Subcutaneous abdominal adipose tissue (tissue), 5 donors: ENCODE results near the gene LMF2.

Experiments
- H3K27ac ChIP-seq: one replicate; pipeline ENCODE4 v1.7.0; 2013; ENCODE audit warnings: low read depth, mild to moderate bottlenecking, inconsistent platforms, low read length, moderate library complexity
- H3K27me3 ChIP-seq, 5 donors: one replicate each; pipeline ENCODE4 v1.7.0; 2013; ENCODE audit warnings: low read length in 5 of 5, inconsistent platforms in 1 of 5; ENCODE audit not compliant: control insufficient read depth in 5 of 5, insufficient read depth in 4 of 5
- H3K36me3 ChIP-seq, 5 donors: one replicate each; pipeline ENCODE4 v1.7.0; 2013; ENCODE audit warnings: low read length in 5 of 5; ENCODE audit not compliant: control insufficient read depth in 5 of 5, insufficient read depth in 5 of 5
- H3K4me1 ChIP-seq, 5 donors: one replicate each; pipeline ENCODE4 v1.7.0; 2013; ENCODE audit warnings: low read length in 5 of 5, mild to moderate bottlenecking in 3 of 5, moderate library complexity in 1 of 5; ENCODE audit not compliant: control insufficient read depth in 5 of 5, insufficient read depth in 5 of 5
- H3K4me3 ChIP-seq, 5 donors: one replicate each; pipeline ENCODE4 v1.7.0; 2013; ENCODE audit warnings: low read length in 5 of 5, low read depth in 1 of 5
- H3K9ac ChIP-seq, 5 donors: one replicate each; pipeline ENCODE4 v1.7.0; 2013; ENCODE audit warnings: low read length in 5 of 5, mild to moderate bottlenecking in 4 of 5, moderate library complexity in 3 of 5
- H3K9me3 ChIP-seq, 5 donors: one replicate each; pipeline ENCODE4 v1.7.0; 2013; ENCODE audit warnings: low read length in 5 of 5; ENCODE audit not compliant: control insufficient read depth in 5 of 5
- donor health status: healthy.
- donor health status: healthy.
- donor health status: healthy.
- donor health status: healthy.
- donor health status: healthy.

LMF2 gene

GRCh38 chr22:50505276-50505775, 2.2 kb downstream of the LMF2 start:
- Histone ChIP-seq H3K27me3 (no peaks in the 10 kb centered on the region), H3K4me1 (peaks cover 0 to 29% (median 28%) of the 10 kb centered on the region in 5 donors), H3K27ac (no peak overlapping the region), H3K36me3 (peaks cover 0 to 35% (median 34%) of the 10 kb centered on the region in 5 donors), H3K9ac (no peak overlapping the region), H3K4me3 (no peak overlapping the region), H3K9me3 (no peaks in the 10 kb centered on the region)

- Histone ChIP-seq H3K27ac (no peak overlapping the region), H3K36me3 (peaks cover 0 to 35% (median 34%) of the 10 kb centered on the region in 5 donors), H3K9me3 (no peaks in the 10 kb centered on the region), H3K9ac (no peak overlapping the region), H3K4me1 (peaks cover 0 to 29% (median 28%) of the 10 kb centered on the region in 5 donors), H3K4me3 (no peak overlapping the region), H3K27me3 (no peaks in the 10 kb centered on the region)
Measured at GRCh38 chr22:50504369-50505211, 2.9 kb downstream of the LMF2 start.

- Histone ChIP-seq H3K36me3 (peaks cover 0 to 35% (median 34%) of the 10 kb centered on the region in 5 donors), H3K4me3 (no peak overlapping the region), H3K27ac (no peak overlapping the region), H3K27me3 (no peaks in the 10 kb centered on the region), H3K9ac (no peak overlapping the region), H3K4me1 (peaks cover 0 to 19% (median 18%) of the 10 kb centered on the region in 5 donors), H3K9me3 (no peaks in the 10 kb centered on the region)
Measured at GRCh38 chr22:50503475-50504145, 3.9 kb downstream of the LMF2 start.

- H3K36me3 ChIP-seq, result peaks cover 0 to 35% (median 34%) of the 10 kb centered on the region in 5 donors
- peaks cover 0 to under 1% (median 0%) of the 10 kb centered on the region in 5 donors for H3K27me3 ChIP-seq
- H3K4me1 ChIP-seq, result peaks cover 0 to 20% (median 16%) of the 10 kb centered on the region in 5 donors
- H3K9ac ChIP-seq, result no peak overlapping the region
- H3K27ac ChIP-seq, result no peak overlapping the region
- H3K9me3 ChIP-seq, result no peaks in the 10 kb centered on the region
- no peak overlapping the region for H3K4me3 ChIP-seq
Measured at GRCh38 chr22:50502628-50503474, 4.7 kb downstream of the LMF2 start.

- Histone ChIP-seq H3K4me1 (peaks cover 0 to 17% (median 14%) of the 10 kb centered on the region in 5 donors), H3K9me3 (no peaks in the 10 kb centered on the region), H3K27me3 (peaks cover 0 to 3% (median 0%) of the 10 kb centered on the region in 5 donors), H3K36me3 (peaks cover 0 to 35% (median 34%) of the 10 kb centered on the region in 5 donors), H3K4me3 (no peak overlapping the region), H3K9ac (no peak overlapping the region), H3K27ac (no peak overlapping the region)
Measured at GRCh38 chr22:50502096-50502495, 5.4 kb downstream of the LMF2 start.

- H3K9ac ChIP-seq, result no peak overlapping the region
- H3K27ac ChIP-seq, result no peak overlapping the region
- no peaks in the 10 kb centered on the region for H3K9me3 ChIP-seq
- H3K4me3 ChIP-seq, result no peak overlapping the region
- peaks cover 0 to 28% (median 27%) of the 10 kb centered on the region in 5 donors for H3K36me3 ChIP-seq
- H3K27me3 ChIP-seq, result peaks cover 0 to 3% (median 0%) of the 10 kb centered on the region in 5 donors
- peaks cover 0 to 5% (median 0%) of the 10 kb centered on the region in 5 donors for H3K4me1 ChIP-seq
Measured at GRCh38 chr22:50500452-50500851, 7.0 kb downstream of the LMF2 start.

GRCh38 chr22:50498322-50498890, 9.1 kb downstream of the LMF2 start:
- Histone ChIP-seq H3K9me3 (no peaks in the 10 kb centered on the region), H3K27me3 (peaks cover 0 to 3% (median 0%) of the 10 kb centered on the region in 5 donors), H3K9ac (no peak overlapping the region), H3K4me1 (peaks cover 0 to 5% (median 0%) of the 10 kb centered on the region in 5 donors), H3K27ac (no peak overlapping the region), H3K36me3 (peaks cover 0 to 14% (median 13%) of the 10 kb centered on the region in 5 donors), H3K4me3 (no peak overlapping the region)

- Histone ChIP-seq H3K27me3 (peaks cover 0 to 3% (median 0%) of the 10 kb centered on the region in 5 donors), H3K9ac (no peak overlapping the region), H3K4me1 (peaks cover 0 to 5% (median 0%) of the 10 kb centered on the region in 5 donors), H3K27ac (no peak overlapping the region), H3K36me3 (peaks cover 0 to under 1% (median under 1%) of the 10 kb centered on the region in 5 donors), H3K9me3 (no peaks in the 10 kb centered on the region), H3K4me3 (no peak overlapping the region)
Measured at GRCh38 chr22:50497093-50497492, 10.4 kb downstream of the LMF2 start.

- Histone ChIP-seq H3K4me1 (no peaks in the 10 kb centered on the region), H3K27me3 (peaks cover 9 to 22% (median 11%) of the 10 kb centered on the region in 5 donors), H3K9ac (no peak overlapping the region), H3K4me3 (no peak overlapping the region), H3K27ac (no peak overlapping the region), H3K36me3 (no peaks in the 10 kb centered on the region), H3K9me3 (no peaks in the 10 kb centered on the region)
Measured at GRCh38 chr22:50490531-50491308, 16.8 kb downstream of the LMF2 start.
